Transverse colon (tissue), 4 donors: Measurements from ENCODE around the gene GBX2.

ENCODE experiments used
- POLR2A ChIP-seq: fragments of 450-650 bp; IDR thresholded peaks from one replicate; pipeline ENCODE4 v1.6.1; 2016; ENCODE audit warnings: antibody characterized with exemption, mild to moderate bottlenecking, moderate library complexity
- POLR2AphosphoS5 ChIP-seq, 3 donors: sonication (generic); formaldehyde crosslinking; IDR thresholded peaks; one replicate each; pipeline ENCODE4 v1.6.1; 2016; ENCODE audit warnings: antibody characterized with exemption in 3 of 3
- TF ChIP-seq, protein P1 (sequence below), 5 experiments: fragments of 200-600 bp in 3 of 5; fragments of 450-650 bp in 2 of 5; sonication (generic) in 3 of 5; IDR thresholded peaks; 1 replicate in 2 of 5; 2 replicates in 3 of 5; pipeline ENCODE4 v1.5.1; 2016 to 2017; ENCODE audit warnings: antibody characterized with exemption in 5 of 5, inconsistent platforms in 3 of 5, mild to moderate bottlenecking in 2 of 5, moderate library complexity in 1 of 5

GRCh38 chr2:236177604-236177966 is 9.4 kb upstream of the GBX2 start:
- no peak for TF ChIP-seq POLR2A
- no peak for TF ChIP-seq POLR2AphosphoS5 (IDR thresholded peaks at IDR 0.05)
- TF ChIP-seq, protein P1, sequence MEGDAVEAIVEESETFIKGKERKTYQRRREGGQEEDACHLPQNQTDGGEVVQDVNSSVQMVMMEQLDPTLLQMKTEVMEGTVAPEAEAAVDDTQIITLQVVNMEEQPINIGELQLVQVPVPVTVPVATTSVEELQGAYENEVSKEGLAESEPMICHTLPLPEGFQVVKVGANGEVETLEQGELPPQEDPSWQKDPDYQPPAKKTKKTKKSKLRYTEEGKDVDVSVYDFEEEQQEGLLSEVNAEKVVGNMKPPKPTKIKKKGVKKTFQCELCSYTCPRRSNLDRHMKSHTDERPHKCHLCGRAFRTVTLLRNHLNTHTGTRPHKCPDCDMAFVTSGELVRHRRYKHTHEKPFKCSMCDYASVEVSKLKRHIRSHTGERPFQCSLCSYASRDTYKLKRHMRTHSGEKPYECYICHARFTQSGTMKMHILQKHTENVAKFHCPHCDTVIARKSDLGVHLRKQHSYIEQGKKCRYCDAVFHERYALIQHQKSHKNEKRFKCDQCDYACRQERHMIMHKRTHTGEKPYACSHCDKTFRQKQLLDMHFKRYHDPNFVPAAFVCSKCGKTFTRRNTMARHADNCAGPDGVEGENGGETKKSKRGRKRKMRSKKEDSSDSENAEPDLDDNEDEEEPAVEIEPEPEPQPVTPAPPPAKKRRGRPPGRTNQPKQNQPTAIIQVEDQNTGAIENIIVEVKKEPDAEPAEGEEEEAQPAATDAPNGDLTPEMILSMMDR (IDR thresholded peaks at IDR 0.05) = no peak
